HepG2 (cell line): ENCODE measurements around the gene ZNF444. TPM values are rescaled to one million over a fixed set of nuclear protein-coding genes. Genes with fewer than 3 reads are reported as not detected.

Experiments used
- BCL6 ChIP-seq: IDR thresholded peaks from 2 replicates; pipeline ENCODE4 v1.6.1; 2016; ENCODE audit warnings: missing genetic modification reagents, missing compliant biosample characterization
- BRD4 ChIP-seq: sonication (generic); formaldehyde crosslinking; IDR thresholded peaks from 2 replicates; pipeline ENCODE4 v1.4.0; 2020; ENCODE audit warnings: missing genetic modification reagents
- MAX ChIP-seq: IDR thresholded peaks from 2 replicates; pipeline ENCODE4 v1.6.1; 2012; ENCODE audit warnings: inconsistent platforms
- NFYB ChIP-seq: sonication (generic); formaldehyde crosslinking; IDR thresholded peaks from 2 replicates; pipeline ENCODE4 v1.4.0; 2020; ENCODE audit warnings: missing genetic modification reagents
- RBM22 ChIP-seq: fragments of 200-400 bp; formaldehyde crosslinking; optimal IDR thresholded peaks from 2 replicates; pipeline ENCODE3; 2017; ENCODE audit warnings: mild to moderate bottlenecking, low read length, moderate library complexity
- RERE ChIP-seq: IDR thresholded peaks from 2 replicates; pipeline ENCODE4 v1.6.1; 2016; ENCODE audit warnings: low read depth, missing genetic modification reagents, missing compliant biosample characterization
- TFE3 ChIP-seq: IDR thresholded peaks from 2 replicates; pipeline ENCODE4 v1.6.1; 2016
- ZFP1 ChIP-seq: IDR thresholded peaks from 2 replicates; pipeline ENCODE4 v1.6.1; 2016
- ZNF318 ChIP-seq: sonication (generic); formaldehyde crosslinking; IDR thresholded peaks from 2 replicates; pipeline ENCODE4 v1.4.0; 2020; ENCODE audit warnings: mild to moderate bottlenecking, missing genetic modification reagents
- ZNF331 ChIP-seq: sonication (generic); formaldehyde crosslinking; IDR thresholded peaks from 2 replicates; pipeline ENCODE4 v1.4.0; 2020; ENCODE audit warnings: missing genetic modification reagents
- ZNF460 ChIP-seq: sonication (generic); formaldehyde crosslinking; IDR thresholded peaks from 2 replicates; pipeline ENCODE4 v1.5.1; 2020; ENCODE audit warnings: missing genetic modification reagents, mild to moderate bottlenecking, borderline replicate concordance
- ZNF614 ChIP-seq: IDR thresholded peaks from 2 replicates; pipeline ENCODE4 v1.6.1; 2018; ENCODE audit warnings: missing biosample characterization, missing genetic modification reagents, inconsistent platforms, borderline replicate concordance
- ZNF792 ChIP-seq: IDR thresholded peaks from 2 replicates; pipeline ENCODE4 v1.6.1; 2016
- ZSCAN9 ChIP-seq: IDR thresholded peaks from 2 replicates; pipeline ENCODE4 v1.6.1; 2016; ENCODE audit warnings: borderline replicate concordance
- polyA plus RNA-seq, 8 experiments: library from polyadenylated mRNA; depleted of rRNA in 3 of 8; stranded (reverse) in 7 of 8; unstranded in 1 of 8; fragments of >200 nt; fragmentation: Illumina TruSeq in 4 of 8; extraction: Trizol in 4 of 8; gene quantifications; 2 replicates each; pipeline versions ENCODE4 v1.2.1 to v1.2.3, GENCODE V29; 2011 to 2016; ENCODE audit warnings: low read depth in 4 of 8, missing spikeins in 1 of 8, mixed read lengths in 1 of 8; ENCODE audit not compliant: insufficient read depth in 1 of 8
- total RNA-seq, 5 experiments: library from RNA; depleted of rRNA; stranded (reverse); fragments of >200 nt; fragmentation: Illumina TruSeq; extraction: Trizol; gene quantifications; 2 replicates each; pipeline ENCODE4 v1.2.3, GENCODE V29; 2016; ENCODE audit warnings: low read depth in 1 of 5

Gene ZNF444
- total and polyA plus RNA-seq, 2 of the 13 experiments (the other 11 are each of a cell fraction or from before 2014, with no cell fraction given): 27.4 to 30.3 TPM

GRCh38 chr19:56120371-56121179 is 20.5 kb upstream of the ZNF444 start (continued):
- TF ChIP-seq RERE (CRISPR knock-in tag) (peak; percentile 64; the same call in 1 of the 2 replicates), ZNF614 (peak; percentile 66; the same call in 1 of the 2 replicates), NFYB (peak; percentile 48; the same call in 1 of the 2 replicates), ZNF460 (peak; percentile 19; the same call in 1 of the 2 replicates), ZFP1 (CRISPR knock-in tag) (no peak), BRD4 (CRISPR knock-in tag) (no peak), ZNF331 (CRISPR knock-in tag) (peak; percentile 83), ZNF792 (peak; percentile 85), ZSCAN9 (CRISPR knock-in tag) (peak; percentile 62; the same call in 1 of the 2 replicates), TFE3 (CRISPR knock-in tag) (peak; percentile 82), BCL6 (CRISPR knock-in tag) (peak; percentile 62), MAX (peak; percentile 98), ZNF318 (CRISPR knock-in tag) (0 out of 2 replicates have a peak, but pooled peaks have one; percentile 43), RBM22 (peak; percentile 42)
